Stomach (tissue), 9 donors: ENCODE measurements around the gene SND1. TPM values are rescaled to one million over a fixed set of nuclear protein-coding genes. Genes with fewer than 3 reads are reported as not detected.

Experiments
- DNase-seq, 2 donors: peaks; one replicate each; pipeline versions ENCODE4 v3.0.0 to v3.0.0-alpha.2; 2013 to 2019
- H3K27ac ChIP-seq, 5 donors: fragments of 200-600 bp in 4 of 5; sonication (generic) in 4 of 5; one replicate each; pipeline ENCODE4 v1.5.1; 2013 to 2019; ENCODE audit warnings: mild to moderate bottlenecking in 1 of 5, moderate library complexity in 1 of 5
- H3K27me3 ChIP-seq, 3 donors: fragments of 200-600 bp; sonication (generic); one replicate each; pipeline ENCODE4 v1.5.1; 2017 to 2019; ENCODE audit warnings: mixed run types in 1 of 3
- H3K36me3 ChIP-seq, 4 donors: fragments of 200-600 bp; sonication (generic); 1 replicate in 3 of 4; 2 replicates in 1 of 4; pipeline ENCODE4 v1.5.1; 2016 to 2019
- H3K4me1 ChIP-seq, 4 donors: fragments of 200-600 bp; sonication (generic); one replicate each; pipeline ENCODE4 v1.5.1; 2016 to 2019
- H3K4me3 ChIP-seq, 4 donors: fragments of 200-600 bp; sonication (generic) in 3 of 4; one replicate each; pipeline ENCODE4 v1.5.1; 2016 to 2019; ENCODE audit warnings: mild to moderate bottlenecking in 1 of 4
- H3K9me3 ChIP-seq, 4 donors: fragments of 200-600 bp; sonication (generic); one replicate each; pipeline ENCODE4 v1.5.1; 2016 to 2019
- CTCF ChIP-seq, 7 experiments: fragments of 450-650 bp in 4 of 7; fragments of 200-600 bp in 3 of 7; sonication (generic) in 3 of 7; IDR thresholded peaks; one replicate each; pipeline ENCODE4 v1.5.1; 2016 to 2019; ENCODE audit warnings: antibody characterized with exemption in 7 of 7, control low read depth in 2 of 7, mild to moderate bottlenecking in 1 of 7
- EP300 ChIP-seq: sonication (generic); formaldehyde crosslinking; IDR thresholded peaks from one replicate; pipeline ENCODE4 v1.6.1; 2017; ENCODE audit warnings: antibody characterized with exemption
- POLR2A ChIP-seq, 4 donors: fragments of 450-650 bp; IDR thresholded peaks; one replicate each; pipeline ENCODE4 v1.6.1; 2016; ENCODE audit warnings: antibody characterized with exemption in 4 of 4, control low read depth in 2 of 4, mild to moderate bottlenecking in 1 of 4, moderate library complexity in 1 of 4
- POLR2AphosphoS5 ChIP-seq, 3 donors: sonication (generic); formaldehyde crosslinking; IDR thresholded peaks; one replicate each; pipeline ENCODE4 v1.6.1; 2016; ENCODE audit warnings: antibody characterized with exemption in 3 of 3
- WGBS, 5 donors: extraction: QIAGEN DNeasy Blood & Tissue Kit in 3 of 5; methylation state at CpG; one replicate each; pipeline versions ENCODE4 v1.1.5 to v1.1.7; 2013 to 2018; 5-methylcytosine and 5-hydroxymethylcytosine counted together
- intact Hi-C: fragments of 100-400 bp; cut with DNase I; formaldehyde crosslinking; loops from one replicate; pipeline ENCODE4 v1.15.1; 2023; ENCODE audit warnings: low total_unique reads
- polyA plus RNA-seq, 3 donors: library from polyadenylated mRNA; stranded (reverse); fragments of 200-250 nt; gene quantifications; one replicate each; pipeline ENCODE4 v1.2.3, GENCODE V29; 2013
- total RNA-seq, 5 donors: library from RNA; depleted of rRNA; stranded (reverse); fragments of >200 nt; gene quantifications; one replicate each; pipeline versions ENCODE4 v1.1.0 to v1.2.3, GENCODE V29; 2014 to 2016
- donor health status: healthy with polysubstance abuse.
- donor health status: Bipolar disorder and iron deficiency.
- donor health status: healthy.

Gene SND1
- total and polyA plus RNA-seq, 8 donors, result 63.3 to 799 (median 126) TPM

GRCh38 chr7:128090492-128090891, 438.5 kb downstream of the SND1 start:
- H3K4me1 ChIP-seq, result no peaks in the 10 kb centered on the region
- peaks cover 58 to 100% (median 99%) of the 10 kb centered on the region in 4 donors for H3K36me3 ChIP-seq
- no peak overlapping the region for H3K4me3 ChIP-seq
- 86 to 94% (median 90%) methylated on average over 10 of the region's 10 CpGs for WGBS, 5 donors
- no peaks in the 10 kb centered on the region for H3K9me3 ChIP-seq
- no peak for DNase-seq
- no peaks in the 10 kb centered on the region for H3K27me3 ChIP-seq
- no peak overlapping the region for H3K27ac ChIP-seq
- TF ChIP-seq POLR2AphosphoS5 (IDR thresholded peaks at IDR 0.05), result no peak
- no peak for TF ChIP-seq CTCF (IDR thresholded peaks at IDR 0.05)
- no peak for TF ChIP-seq POLR2A (IDR thresholded peaks at IDR 0.05)
- intact Hi-C loops, result no loop called here

GRCh38 chr7:128091106-128091505, 439.1 kb downstream of the SND1 start:
- WGBS, 5 donors, result 32 to 79% (median 48%) methylated on average over 3 of the region's 3 CpGs
- DNase-seq, result peak in 1 of 2 donors; percentile 53

GRCh38 chr7:128092221-128092620, 440.2 kb downstream of the SND1 start:
- Histone ChIP-seq H3K36me3 (peaks cover 47 to 100% (median 95%) of the 10 kb centered on the region in 4 donors), H3K27ac (no peak overlapping the region), H3K4me1 (no peaks in the 10 kb centered on the region), H3K27me3 (no peaks in the 10 kb centered on the region), H3K4me3 (no peak overlapping the region), H3K9me3 (no peaks in the 10 kb centered on the region)
- 59 to 74% (median 71%) methylated on average over 5 of the region's 5 CpGs for WGBS, 5 donors
- TF ChIP-seq POLR2AphosphoS5 (IDR thresholded peaks at IDR 0.05) (no peak), CTCF (IDR thresholded peaks at IDR 0.05) (no peak), EP300 (no peak), POLR2A (IDR thresholded peaks at IDR 0.05) (no peak)
- intact Hi-C loops, result no loop called here
- DNase-seq, result peak in 1 of 2 donors; percentile 36

More at GRCh38 chr7:128091106-128091505, 439.1 kb downstream of the SND1 start:
- Histone ChIP-seq H3K27ac (no peak overlapping the region), H3K4me1 (no peaks in the 10 kb centered on the region), H3K27me3 (no peaks in the 10 kb centered on the region), H3K4me3 (no peak overlapping the region), H3K36me3 (peaks cover 51 to 100% (median 97%) of the 10 kb centered on the region in 4 donors), H3K9me3 (no peaks in the 10 kb centered on the region)
- intact Hi-C loops, result no loop called here
- no peak for TF ChIP-seq POLR2AphosphoS5 (IDR thresholded peaks at IDR 0.05)
- TF ChIP-seq EP300, result no peak
- no peak for TF ChIP-seq POLR2A (IDR thresholded peaks at IDR 0.05)
- TF ChIP-seq CTCF (IDR thresholded peaks at IDR 0.05), result no peak

GRCh38 chr7:128093614-128094570, 441.9 kb downstream of the SND1 start:
- Histone ChIP-seq H3K4me3 (no peak overlapping the region), H3K9me3 (no peaks in the 10 kb centered on the region), H3K27ac (no peak overlapping the region), H3K27me3 (no peaks in the 10 kb centered on the region), H3K4me1 (no peaks in the 10 kb centered on the region), H3K36me3 (peaks cover 44 to 98% (median 81%) of the 10 kb centered on the region in 4 donors)
- no peak for TF ChIP-seq EP300
- WGBS, 5 donors, result 82 to 90% (median 86%) methylated on average over 14 of the region's 14 CpGs
- DNase-seq, result no peak
- intact Hi-C loops, result no loop called here

DNA sequence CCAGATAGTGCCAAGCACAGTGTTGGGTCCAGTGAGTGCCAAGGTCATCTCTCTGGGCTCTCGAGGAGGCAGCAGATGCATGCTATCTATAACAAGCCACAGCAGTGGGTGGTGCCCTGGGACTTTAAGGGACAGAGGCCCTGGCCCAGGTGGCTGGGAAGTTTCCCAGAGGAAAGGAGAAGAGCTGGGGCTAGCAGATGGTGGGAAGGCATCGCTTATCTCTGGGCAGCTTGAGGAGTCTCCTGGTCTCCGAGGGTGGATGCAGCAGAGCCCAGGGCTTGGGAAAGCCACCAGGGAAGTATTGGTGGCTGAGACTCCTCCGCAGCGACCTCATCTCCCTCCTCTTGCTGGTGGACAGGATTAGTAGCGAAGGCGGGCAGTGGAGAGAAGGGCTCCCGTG, 442.7 kb downstream of the SND1 start:
- 89 to 96% (median 92%) methylated on average over 8 of the region's 8 CpGs for WGBS, 5 donors
- no peak for DNase-seq
- peaks cover 37 to 90% (median 73%) of the 10 kb centered on the region in 4 donors for H3K36me3 ChIP-seq
- intact Hi-C loops, result no loop called here
- no peak overlapping the region for H3K27ac ChIP-seq
- no peaks in the 10 kb centered on the region for H3K27me3 ChIP-seq
- no peaks in the 10 kb centered on the region for H3K4me1 ChIP-seq
- H3K9me3 ChIP-seq, result no peaks in the 10 kb centered on the region
- TF ChIP-seq EP300 (no peak), POLR2AphosphoS5 (IDR thresholded peaks at IDR 0.05) (no peak), CTCF (IDR thresholded peaks at IDR 0.05) (no peak), POLR2A (IDR thresholded peaks at IDR 0.05) (no peak)
- no peak overlapping the region for H3K4me3 ChIP-seq
